Tibial artery (tissue), 4 donors: ENCODE measurements around the gene ANO6.

Experiments
- DNase-seq, 2 donors: peaks; one replicate each; pipeline ENCODE4 v3.0.0-alpha.2; 2019
- H3K27ac ChIP-seq, 2 donors: fragments of 200-600 bp; sonication (generic) in 1 of 2; 1 replicate in 1 of 2; 2 replicates in 1 of 2; pipeline ENCODE4 v1.5.1; 2018 to 2019; ENCODE audit warnings: mild to moderate bottlenecking in 1 of 2
- H3K27me3 ChIP-seq, 2 donors: fragments of 200-600 bp; sonication (generic) in 1 of 2; one replicate each; pipeline versions ENCODE4 v1.5.1 to v1.6.0; 2016 to 2019
- H3K36me3 ChIP-seq, 3 donors: fragments of 200-600 bp; sonication (generic) in 2 of 3; one replicate each; pipeline ENCODE4 v1.5.1; 2016 to 2019; ENCODE audit warnings: mild to moderate bottlenecking in 2 of 3
- H3K4me1 ChIP-seq, 4 donors: fragments of 200-600 bp; sonication (generic) in 2 of 4; 1 replicate in 3 of 4; 2 replicates in 1 of 4; pipeline ENCODE4 v1.5.1; 2016 to 2019
- H3K4me3 ChIP-seq, 2 donors: fragments of 200-600 bp; sonication (generic) in 1 of 2; 1 replicate in 1 of 2; 2 replicates in 1 of 2; pipeline ENCODE4 v1.5.1; 2018 to 2019; ENCODE audit warnings: mild to moderate bottlenecking in 2 of 2
- H3K9me3 ChIP-seq, 3 donors: fragments of 200-600 bp; sonication (generic) in 1 of 3; one replicate each; pipeline ENCODE4 v1.5.1; 2016 to 2019
- intact Hi-C: fragments of 100-400 bp; cut with DNase I; formaldehyde crosslinking; loops from one replicate; pipeline ENCODE4 v1.15.0; 2023; ENCODE audit warnings: low total_unique reads
- TF ChIP-seq, protein P1 (sequence below), 2 experiments: fragments of 200-600 bp in 1 of 2; fragments of 450-650 bp in 1 of 2; IDR thresholded peaks; one replicate each; pipeline ENCODE4 v1.5.1; 2017 to 2019; ENCODE audit warnings: antibody characterized with exemption in 2 of 2, mild to moderate bottlenecking in 1 of 2, moderate library complexity in 1 of 2

ANO6 gene

GRCh38 chr12:45205165-45205825 lies 10.6 kb upstream of the ANO6 start:
- Histone ChIP-seq H3K27ac (no peak overlapping the region), H3K4me3 (no peak overlapping the region), H3K27me3 (no peaks in the 10 kb centered on the region), H3K36me3 (no peaks in the 10 kb centered on the region), H3K9me3 (no peaks in the 10 kb centered on the region), H3K4me1 (no peaks in the 10 kb centered on the region)
- no peak for DNase-seq
- intact Hi-C loops = no loop called here
- TF ChIP-seq, protein P1, sequence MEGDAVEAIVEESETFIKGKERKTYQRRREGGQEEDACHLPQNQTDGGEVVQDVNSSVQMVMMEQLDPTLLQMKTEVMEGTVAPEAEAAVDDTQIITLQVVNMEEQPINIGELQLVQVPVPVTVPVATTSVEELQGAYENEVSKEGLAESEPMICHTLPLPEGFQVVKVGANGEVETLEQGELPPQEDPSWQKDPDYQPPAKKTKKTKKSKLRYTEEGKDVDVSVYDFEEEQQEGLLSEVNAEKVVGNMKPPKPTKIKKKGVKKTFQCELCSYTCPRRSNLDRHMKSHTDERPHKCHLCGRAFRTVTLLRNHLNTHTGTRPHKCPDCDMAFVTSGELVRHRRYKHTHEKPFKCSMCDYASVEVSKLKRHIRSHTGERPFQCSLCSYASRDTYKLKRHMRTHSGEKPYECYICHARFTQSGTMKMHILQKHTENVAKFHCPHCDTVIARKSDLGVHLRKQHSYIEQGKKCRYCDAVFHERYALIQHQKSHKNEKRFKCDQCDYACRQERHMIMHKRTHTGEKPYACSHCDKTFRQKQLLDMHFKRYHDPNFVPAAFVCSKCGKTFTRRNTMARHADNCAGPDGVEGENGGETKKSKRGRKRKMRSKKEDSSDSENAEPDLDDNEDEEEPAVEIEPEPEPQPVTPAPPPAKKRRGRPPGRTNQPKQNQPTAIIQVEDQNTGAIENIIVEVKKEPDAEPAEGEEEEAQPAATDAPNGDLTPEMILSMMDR (IDR thresholded peaks at IDR 0.05) = no peak

- Histone ChIP-seq H3K27me3 (no peaks in the 10 kb centered on the region), H3K27ac (no peak overlapping the region), H3K4me3 (no peak overlapping the region), H3K9me3 (no peaks in the 10 kb centered on the region), H3K4me1 (no peaks in the 10 kb centered on the region), H3K36me3 (no peaks in the 10 kb centered on the region)
- intact Hi-C loops = no loop called here
- DNase-seq = no peak
- TF ChIP-seq, protein P1 (IDR thresholded peaks at IDR 0.05) = no peak
These were observed 7.0 kb upstream of the ANO6 start for GRCh38 chr12:45208604-45209487.

- intact Hi-C loops = loop anchor here (10.0 kb wide), 1 partner anchor 175 kb away; no protein-coding TSS in a partner anchor
- no peaks in the 10 kb centered on the region for H3K4me1 ChIP-seq
- no peaks in the 10 kb centered on the region for H3K36me3 ChIP-seq
- no peak for DNase-seq
- H3K9me3 ChIP-seq = no peaks in the 10 kb centered on the region
- H3K27ac ChIP-seq = no peak overlapping the region
- H3K27me3 ChIP-seq = no peaks in the 10 kb centered on the region
- TF ChIP-seq, protein P1 (IDR thresholded peaks at IDR 0.05) = no peak
- no peak overlapping the region for H3K4me3 ChIP-seq
These were observed 6.1 kb upstream of the ANO6 start for GRCh38 chr12:45209784-45210183.

- no peaks in the 10 kb centered on the region for H3K4me1 ChIP-seq
- no peak overlapping the region for H3K4me3 ChIP-seq
- TF ChIP-seq, protein P1 (IDR thresholded peaks at IDR 0.05) = no peak
- H3K27ac ChIP-seq = no peak overlapping the region
- H3K9me3 ChIP-seq = no peaks in the 10 kb centered on the region
- DNase-seq = no peak
- H3K36me3 ChIP-seq = no peaks in the 10 kb centered on the region
- intact Hi-C loops = loop anchor here (10.0 kb wide), 1 partner anchor 173 kb away; no protein-coding TSS in a partner anchor
- no peaks in the 10 kb centered on the region for H3K27me3 ChIP-seq
These were observed 3.8 kb upstream of the ANO6 start for GRCh38 chr12:45212064-45212463.

DNA sequence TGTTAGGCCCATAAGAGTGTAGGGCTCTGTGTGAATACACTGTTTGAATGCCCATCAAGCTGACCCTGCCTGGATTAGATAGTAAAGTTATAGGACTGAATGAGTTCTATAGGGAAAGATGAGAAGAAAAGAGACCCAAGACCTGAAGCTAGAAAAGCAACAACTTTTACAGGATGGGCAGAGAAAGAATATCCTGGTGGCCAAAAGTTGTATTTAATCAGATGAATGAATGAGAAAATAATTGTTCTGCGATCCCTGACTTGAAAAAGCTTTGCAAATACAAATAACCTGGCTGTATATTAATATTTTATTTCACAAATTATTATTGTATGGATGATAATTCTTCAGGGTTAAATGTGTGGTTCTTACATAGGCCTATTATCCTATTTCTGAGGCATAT lies 2.8 kb upstream of the ANO6 start:
- intact Hi-C loops = loop anchor here (10.0 kb wide), 1 partner anchor 172 kb away; no protein-coding TSS in a partner anchor

More for the DNA sequence above, 2.8 kb upstream of the ANO6 start:
- no peak for DNase-seq
- H3K4me1 ChIP-seq = peaks cover 0 to 3% (median under 1%) of the 10 kb centered on the region in 4 donors
- no peaks in the 10 kb centered on the region for H3K27me3 ChIP-seq
- H3K9me3 ChIP-seq = no peaks in the 10 kb centered on the region
- H3K4me3 ChIP-seq = no peak overlapping the region
- no peak overlapping the region for H3K27ac ChIP-seq
- TF ChIP-seq, protein P1 (IDR thresholded peaks at IDR 0.05) = no peak
- no peaks in the 10 kb centered on the region for H3K36me3 ChIP-seq
